NB4 (cell line): Measurements from ENCODE around the gene LIPJ.

Experiments
- DNase-seq: peaks from one replicate; pipeline ENCODE4 v3.0.0; 2010; ENCODE audit warnings: low read depth
- H3K4me3 ChIP-seq: one replicate; pipeline ENCODE4 v1.5.1; 2011; ENCODE audit warnings: mild to moderate bottlenecking, low read depth, low read length, moderate library complexity
- CTCF ChIP-seq: IDR thresholded peaks from one replicate; pipeline ENCODE4 v1.5.1; 2012; ENCODE audit warnings: low read depth, low read length
- MAX ChIP-seq: IDR thresholded peaks from 2 replicates; pipeline ENCODE4 v1.6.1; 2011; ENCODE audit warnings: low read depth, low read length
- MYC ChIP-seq: IDR thresholded peaks from 2 replicates; pipeline ENCODE4 v1.6.1; 2011; ENCODE audit warnings: low read depth, low read length
- POLR2A ChIP-seq: IDR thresholded peaks from 2 replicates; pipeline ENCODE4 v1.6.1; 2011; ENCODE audit warnings: mild to moderate bottlenecking; ENCODE audit not compliant: insufficient read length; ENCODE audit errors: extremely low read depth

LIPJ gene

GRCh38 chr10:88624840-88625239, 38.3 kb downstream of the LIPJ start:
- DNase-seq, result no peak
- no peak for TF ChIP-seq MYC
- TF ChIP-seq MAX, result no peak
- no peak for TF ChIP-seq CTCF
- no peak for TF ChIP-seq POLR2A
- no peak overlapping the region for H3K4me3 ChIP-seq

GRCh38 chr10:88640186-88640585, 53.6 kb downstream of the LIPJ start:
- no peak overlapping the region for H3K4me3 ChIP-seq
- TF ChIP-seq MYC (no peak), CTCF (no peak), MAX (no peak), POLR2A (no peak)
- no peak for DNase-seq

GRCh38 chr10:88642209-88642608, 55.6 kb downstream of the LIPJ start:
- TF ChIP-seq POLR2A (no peak), MAX (no peak), MYC (no peak)
- H3K4me3 ChIP-seq, result no peak overlapping the region
- DNase-seq, result no peak

GRCh38 chr10:88642963-88643362, 56.4 kb downstream of the LIPJ start:
- no peak overlapping the region for H3K4me3 ChIP-seq
- no peak for TF ChIP-seq MYC
- TF ChIP-seq POLR2A, result no peak
- TF ChIP-seq CTCF, result no peak
- no peak for TF ChIP-seq MAX
- peak; percentile 54 for DNase-seq

GRCh38 chr10:88647061-88647615, 60.6 kb downstream of the LIPJ start:
- DNase-seq, result peak; percentile 17
- H3K4me3 ChIP-seq, result no peak overlapping the region
- TF ChIP-seq MYC, result no peak

- TF ChIP-seq MYC (no peak), CTCF (no peak), POLR2A (no peak), MAX (no peak)
- DNase-seq, result no peak
Observed at GRCh38 chr10:88651101-88651551, 64.6 kb downstream of the LIPJ start.

GRCh38 chr10:88652616-88653015, 66.1 kb downstream of the LIPJ start:
- TF ChIP-seq CTCF, result no peak
- TF ChIP-seq MAX, result no peak
- no peak for TF ChIP-seq POLR2A
- TF ChIP-seq MYC, result no peak
- DNase-seq, result no peak
- no peak overlapping the region for H3K4me3 ChIP-seq

More at GRCh38 chr10:88651101-88651551, 64.6 kb downstream of the LIPJ start:
- H3K4me3 ChIP-seq, result no peak overlapping the region
